DMS53 treated with DMSO at 0.1 percent for 48 hours (cell line): Measurements from ENCODE around the gene MACIR.

Experiments
- DNase-seq: peaks from one replicate; lab custom pipeline; 2025; ENCODE audit not compliant: unreplicated experiment; lab: John Stamatoyannopoulos, UW

Gene MACIR

GRCh38 chr5:103244398-103244797, 14.2 kb upstream of the MACIR start:
- no peak for DNase-seq

- no peak for DNase-seq
Measured at GRCh38 chr5:103245761-103246160, 12.8 kb upstream of the MACIR start.

- no peak for DNase-seq
Measured at GRCh38 chr5:103247118-103247517, 11.4 kb upstream of the MACIR start.

- DNase-seq: no peak
Measured at GRCh38 chr5:103249068-103249467, 9.5 kb upstream of the MACIR start.

GRCh38 chr5:103254921-103255320, 3.6 kb upstream of the MACIR start:
- no peak for DNase-seq

- no peak for DNase-seq
Measured at GRCh38 chr5:103255691-103256090, 2.9 kb upstream of the MACIR start.

- no peak for DNase-seq
Measured at GRCh38 chr5:103256178-103256577, 2.4 kb upstream of the MACIR start.

GRCh38 chr5:103258957-103259704, 568 bp downstream of the MACIR start:
- DNase-seq: peak; percentile 61

- DNase-seq: peak; percentile 50
Measured at GRCh38 chr5:103259705-103260355, 1.3 kb downstream of the MACIR start.

- DNase-seq: no peak
Measured at GRCh38 chr5:103260951-103261350, 2.4 kb downstream of the MACIR start.

- no peak for DNase-seq
Measured at GRCh38 chr5:103262422-103262871, 3.9 kb downstream of the MACIR start.

GRCh38 chr5:103263054-103263453, 4.5 kb downstream of the MACIR start:
- DNase-seq: no peak

- no peak for DNase-seq
Measured at GRCh38 chr5:103264508-103264907, 5.9 kb downstream of the MACIR start.

GRCh38 chr5:103270581-103270980, 12.0 kb downstream of the MACIR start:
- no peak for DNase-seq

- DNase-seq: peak; percentile 31
Measured at GRCh38 chr5:103271570-103272289, 13.2 kb downstream of the MACIR start.

GRCh38 chr5:103272377-103272776, 13.8 kb downstream of the MACIR start:
- no peak for DNase-seq

GRCh38 chr5:103273952-103274351, 15.4 kb downstream of the MACIR start:
- DNase-seq: no peak

- no peak for DNase-seq
Measured at GRCh38 chr5:103275851-103276250, 17.3 kb downstream of the MACIR start.

- no peak for DNase-seq
Measured at GRCh38 chr5:103280967-103281366, 22.4 kb downstream of the MACIR start.

GRCh38 chr5:103283120-103283519, 24.6 kb downstream of the MACIR start:
- DNase-seq: no peak

GRCh38 chr5:103283869-103284268, 25.3 kb downstream of the MACIR start:
- no peak for DNase-seq

GRCh38 chr5:103286622-103287021, 28.1 kb downstream of the MACIR start:
- DNase-seq: no peak
